ENCODE data around the gene CDK2AP2. TPM values are rescaled to one million over a fixed set of nuclear protein-coding genes. Genes with fewer than 3 reads are reported as not detected.

Gene CDK2AP2
- 41.2 and 48.4 TPM in 2 replicates for total RNA-seq

GRCh38 chr11:67507864-67508485 is at the start of gene CDK2AP2:
Gene CDK2AP2, minus strand, starts transcription at chr11:67508162. Its CDS starts 80 bp downstream, at chr11:67508082.

GRCh38 chr11:67522844-67523555 is 15.0 kb upstream of the CDK2AP2 start, which contains the start of gene CABP2:
Gene CABP2, minus strand, starts transcription at chr11:67523446. Its CDS starts 120 bp downstream, at chr11:67523326.

GRCh38 chr11:67504950-67505581 is 2.9 kb downstream of the CDK2AP2 start, which contains the start of gene PITPNM1:
Gene PITPNM1, minus strand, starts transcription at chr11:67505363. Its CDS starts 1,183 bp downstream, at chr11:67504180.

GRCh38 chr11:67482827-67483798 is 24.8 kb downstream of the CDK2AP2 start, which contains the start of gene AIP:
Gene AIP, plus strand, starts transcription at chr11:67483026. Its CDS starts 133 bp downstream, at chr11:67483159.

DNA sequence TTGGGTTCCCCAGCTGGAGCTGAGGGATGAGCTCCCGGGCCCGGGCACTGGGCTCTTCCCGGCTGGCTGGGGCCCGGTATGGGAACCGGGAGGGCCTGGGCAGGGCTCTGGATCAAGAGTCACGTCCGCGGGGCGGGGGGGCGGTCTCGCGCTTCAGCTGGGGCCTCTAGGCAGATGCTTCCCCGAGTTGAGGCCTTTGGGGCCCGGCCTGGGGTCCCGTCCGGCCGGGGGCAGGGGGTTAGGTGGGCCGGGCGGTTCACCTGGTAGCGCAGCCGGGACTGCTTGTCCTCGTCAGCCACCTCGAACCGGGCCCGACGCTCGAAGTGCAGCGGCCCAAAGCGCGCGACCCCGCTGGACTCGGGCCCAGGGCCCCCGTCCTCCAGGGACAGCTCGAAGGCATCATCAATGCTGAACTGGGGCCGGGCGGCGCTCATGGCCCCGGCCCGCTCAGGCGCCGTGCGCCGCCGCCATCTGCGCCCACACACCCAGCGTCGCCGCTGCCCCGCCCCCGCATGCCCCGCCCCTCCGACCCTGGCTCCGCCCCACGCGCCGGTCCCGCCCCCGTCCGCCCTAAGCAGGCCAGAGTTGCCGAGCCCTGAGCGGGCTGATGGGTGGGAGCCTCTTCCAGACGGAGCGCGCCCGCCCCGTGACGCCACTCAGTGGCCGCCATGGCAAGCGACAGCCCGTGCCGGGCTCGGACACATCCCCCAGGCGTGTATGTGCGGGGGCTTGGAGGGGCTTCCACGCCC is 39.0 kb downstream of the CDK2AP2 start, which contains the start of gene TMEM134:
TSS of gene TMEM134 (minus strand) at position 493 of the 749 bp plus-strand sequence. CDS start at position 434, 59 bp downstream.

Other genes starting within 250 kb of the CDK2AP2 start
- 39.5 and 46.4 TPM in 2 replicates for gene GRK2, start 241.7 kb downstream of the CDK2AP2 start, total RNA-seq
- 30.8 and 31.9 TPM in 2 replicates for gene ANKRD13D, start 218.9 kb downstream of the CDK2AP2 start, total RNA-seq
- gene SSH3, start 204.6 kb downstream of the CDK2AP2 start, total RNA-seq = 11.5 and 16.7 TPM in 2 replicates
- gene POLD4, start 154.6 kb downstream of the CDK2AP2 start, total RNA-seq = 123 and 166 TPM in 2 replicates
- 6.3 and 11.2 TPM in 2 replicates for gene CLCF1, start 134.6 kb downstream of the CDK2AP2 start, total RNA-seq
- gene RAD9A, start 116.2 kb downstream of the CDK2AP2 start, total RNA-seq = 3.0 and 6.1 TPM in 2 replicates
- 306 and 335 TPM in 2 replicates for gene PPP1CA, start 106.3 kb downstream of the CDK2AP2 start, total RNA-seq
- not detected in 2 replicates for gene TBC1D10C, start 104.1 kb downstream of the CDK2AP2 start, total RNA-seq
- gene CARNS1, start 92.5 kb downstream of the CDK2AP2 start, total RNA-seq = 0.86 TPM in 1 of 2 replicates, not detected in the other
- 64.0 and 77.3 TPM in 2 replicates for gene RPS6KB2, start 79.7 kb downstream of the CDK2AP2 start, total RNA-seq
- gene PTPRCAP, start 70.5 kb downstream of the CDK2AP2 start, total RNA-seq = 0.89 TPM in 1 of 2 replicates, not detected in the other
- gene CORO1B, start 64.7 kb downstream of the CDK2AP2 start, total RNA-seq = 109 and 128 TPM in 2 replicates
- not detected in 2 replicates for gene GPR152, start 55.4 kb downstream of the CDK2AP2 start, total RNA-seq
- not detected in 2 replicates for gene CABP4, start 52.8 kb downstream of the CDK2AP2 start, total RNA-seq
- 27.4 and 56.9 TPM in 2 replicates for gene TMEM134, start 38.9 kb downstream of the CDK2AP2 start, total RNA-seq
- 63.6 and 75.2 TPM in 2 replicates for gene AIP, start 25.1 kb downstream of the CDK2AP2 start, total RNA-seq
- gene PITPNM1, start 2.8 kb downstream of the CDK2AP2 start, total RNA-seq = 29.2 and 30.3 TPM in 2 replicates
- not detected in 2 replicates for gene CABP2, start 15.3 kb upstream of the CDK2AP2 start, total RNA-seq
- 1,006 and 1,636 TPM in 2 replicates for gene GSTP1, start 75.7 kb upstream of the CDK2AP2 start, total RNA-seq
- 248 and 322 TPM in 2 replicates for gene NDUFV1, start 98.8 kb upstream of the CDK2AP2 start, total RNA-seq
- 13.6 and 14.1 TPM in 2 replicates for gene NUDT8, start 121.8 kb upstream of the CDK2AP2 start, total RNA-seq
- gene TBX10, start 131.6 kb upstream of the CDK2AP2 start, total RNA-seq = not detected in 2 replicates
- 0.35 TPM in 1 of 2 replicates, not detected in the other for gene ACY3, start 142.6 kb upstream of the CDK2AP2 start, total RNA-seq
- not detected in 2 replicates for gene ALDH3B2, start 166.5 kb upstream of the CDK2AP2 start, total RNA-seq